Islet precursor cell (in vitro differentiated cells): ENCODE results near the gene ELFN2.

Experiments used
- DNase-seq: peaks from one replicate; pipeline ENCODE4 v3.0.0-alpha.2; 2018

ELFN2 gene

DNA sequence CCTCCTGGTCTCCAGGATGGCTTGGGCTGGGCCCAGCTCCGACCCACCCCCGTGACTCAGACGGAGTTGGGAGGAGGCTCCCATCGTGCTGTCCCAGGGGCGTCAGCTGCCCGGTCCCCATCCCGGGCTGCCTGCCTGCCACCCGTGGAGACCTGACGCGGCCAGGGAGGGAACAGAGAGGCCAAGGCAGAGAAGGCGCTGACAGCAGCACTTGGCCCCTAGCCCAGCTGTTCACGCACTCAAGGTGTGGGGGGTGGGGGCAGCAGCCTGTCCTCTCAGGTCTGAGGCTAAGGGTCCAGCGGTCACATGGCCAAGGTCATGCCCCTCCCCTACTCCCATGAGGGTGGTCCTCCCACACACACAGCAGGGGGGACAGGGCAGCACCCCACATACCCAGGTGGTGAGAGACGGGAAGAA lies 48.6 kb downstream of the ELFN2 start:
- DNase-seq: no peak

DNA sequence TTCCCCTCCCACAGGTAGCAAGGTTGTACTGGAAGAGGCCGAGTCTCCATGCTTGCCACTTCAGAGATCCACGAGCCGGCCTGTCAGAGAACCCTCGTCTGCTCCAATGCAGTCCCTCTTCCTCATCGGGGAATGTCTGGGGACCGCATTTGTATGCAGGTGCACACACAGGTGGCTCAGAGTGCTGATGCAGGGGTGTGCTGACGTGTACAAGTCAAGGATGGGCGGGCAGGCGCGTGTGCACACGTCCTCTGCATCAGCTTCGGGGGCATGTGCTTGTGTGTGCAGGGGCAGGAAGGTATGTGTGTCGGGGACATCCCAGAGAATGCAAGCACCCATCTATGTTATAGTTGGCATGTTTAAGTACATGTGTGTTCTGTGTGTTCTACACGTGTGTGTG lies 49.4 kb downstream of the ELFN2 start:
- DNase-seq: no peak

DNA sequence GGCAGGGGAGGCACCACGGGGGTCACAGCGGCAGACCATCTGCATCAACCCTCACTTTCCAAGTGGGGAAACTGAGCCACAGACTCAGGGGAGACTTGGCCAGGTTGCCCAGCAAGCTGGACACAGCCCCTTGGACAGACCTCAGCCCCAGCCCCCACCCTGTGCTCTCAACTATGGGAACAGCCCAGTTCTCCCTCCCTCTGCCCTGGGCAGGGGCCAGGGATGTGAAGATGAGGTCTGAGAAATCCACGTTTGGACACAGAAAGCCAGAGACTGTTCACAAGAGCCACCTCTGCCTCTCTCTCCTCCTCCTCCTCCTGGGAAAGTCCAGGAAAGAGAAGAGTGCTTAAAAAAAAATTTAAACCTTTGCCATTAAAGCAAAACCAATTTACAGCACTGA lies 50.1 kb downstream of the ELFN2 start:
- no peak for DNase-seq

DNA sequence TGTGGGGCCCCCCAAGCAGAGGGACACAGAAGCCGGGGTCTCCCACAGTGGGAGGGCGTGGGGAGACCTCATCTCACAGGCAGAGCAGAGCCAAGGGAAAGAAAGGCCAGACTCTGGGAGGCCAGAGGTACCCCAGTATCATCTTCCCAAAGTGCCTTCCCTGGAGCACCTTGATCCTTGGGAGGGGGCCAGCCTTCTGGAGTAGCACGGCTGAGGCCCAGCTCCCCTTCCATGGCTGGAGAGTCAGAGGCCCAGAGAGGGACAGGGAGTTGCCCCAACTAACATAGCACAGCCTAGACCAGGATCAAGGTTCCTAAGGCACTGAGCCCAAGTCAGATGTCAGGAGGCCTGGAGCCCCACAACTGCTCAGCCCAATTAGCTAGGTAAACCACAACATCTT lies 50.6 kb downstream of the ELFN2 start:
- DNase-seq: no peak

GRCh38 chr22:37375801-37376200 lies 51.5 kb downstream of the ELFN2 start:
- DNase-seq: no peak

- DNase-seq: no peak
Observed at GRCh38 chr22:37374571-37374970, 52.7 kb downstream of the ELFN2 start.

GRCh38 chr22:37373451-37373850 lies 53.8 kb downstream of the ELFN2 start:
- DNase-seq: no peak

- DNase-seq: no peak
Observed at GRCh38 chr22:37371911-37372310, 55.4 kb downstream of the ELFN2 start.

DNA sequence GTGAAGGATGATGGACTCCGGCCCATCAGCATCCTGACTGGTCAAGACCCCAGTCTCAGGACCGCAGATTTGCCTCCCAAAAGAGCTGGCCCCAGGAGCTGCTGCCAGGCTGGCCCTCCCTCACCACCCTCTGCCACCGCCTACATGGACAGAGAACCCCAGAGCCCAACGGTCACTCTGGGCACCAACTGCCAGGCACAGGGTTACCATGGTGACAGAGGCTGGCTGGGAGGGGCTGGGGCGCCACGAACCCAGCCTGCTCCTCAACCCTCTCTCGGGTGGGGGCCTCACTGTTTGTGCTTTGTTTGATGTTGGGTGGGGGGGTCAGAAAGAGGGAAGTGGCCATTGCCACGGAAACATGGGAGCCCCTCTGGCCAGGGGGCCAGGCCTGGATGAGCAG lies 55.8 kb downstream of the ELFN2 start:
- DNase-seq: no peak

GRCh38 chr22:37370306-37370979 lies 56.8 kb downstream of the ELFN2 start:
- DNase-seq: no peak

DNA sequence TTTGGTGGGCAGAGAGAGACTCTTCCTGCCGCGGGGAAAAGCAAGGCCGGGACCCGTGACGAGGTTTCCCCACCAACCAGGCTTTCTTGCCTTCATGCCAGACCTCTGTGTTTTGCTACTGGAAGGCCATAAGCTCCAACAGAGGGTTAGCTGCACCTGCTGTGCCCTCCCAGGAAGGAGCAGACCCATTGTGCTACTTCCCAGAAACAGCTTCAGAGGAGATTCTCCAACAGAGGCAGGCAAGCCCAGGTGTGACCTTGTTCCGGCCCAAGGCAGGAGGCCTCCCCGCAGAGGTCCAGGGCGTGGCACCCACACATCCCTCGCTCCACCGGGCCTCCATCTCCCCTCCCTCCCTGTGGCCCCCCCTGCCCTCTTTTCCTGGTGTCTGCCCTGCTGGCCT lies 57.8 kb downstream of the ELFN2 start:
- no peak for DNase-seq

DNA sequence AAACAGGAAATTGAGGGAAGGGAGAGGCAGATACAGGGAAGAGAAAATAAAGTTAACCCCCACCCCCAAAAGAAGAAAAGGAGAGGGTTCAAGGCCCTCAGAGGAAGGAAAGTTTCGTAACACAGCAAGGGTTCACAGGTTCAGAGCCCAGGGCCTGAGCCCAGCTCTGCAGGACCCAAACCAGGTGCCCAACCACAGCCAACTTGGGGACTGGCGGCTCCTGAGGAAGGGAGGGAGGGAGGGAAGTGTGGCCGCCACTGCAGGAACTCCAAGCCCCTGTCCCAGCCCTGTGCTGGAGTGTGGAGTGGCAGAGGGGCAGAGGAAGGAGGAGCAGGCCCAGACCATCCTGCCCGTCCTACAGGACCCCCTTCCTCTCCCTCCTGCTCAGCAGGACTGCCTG lies 59.2 kb downstream of the ELFN2 start:
- DNase-seq: no peak

- DNase-seq: no peak
Observed at GRCh38 chr22:37366601-37367000, 60.7 kb downstream of the ELFN2 start.

GRCh38 chr22:37365950-37366349 lies 61.3 kb downstream of the ELFN2 start:
- no peak for DNase-seq

DNA sequence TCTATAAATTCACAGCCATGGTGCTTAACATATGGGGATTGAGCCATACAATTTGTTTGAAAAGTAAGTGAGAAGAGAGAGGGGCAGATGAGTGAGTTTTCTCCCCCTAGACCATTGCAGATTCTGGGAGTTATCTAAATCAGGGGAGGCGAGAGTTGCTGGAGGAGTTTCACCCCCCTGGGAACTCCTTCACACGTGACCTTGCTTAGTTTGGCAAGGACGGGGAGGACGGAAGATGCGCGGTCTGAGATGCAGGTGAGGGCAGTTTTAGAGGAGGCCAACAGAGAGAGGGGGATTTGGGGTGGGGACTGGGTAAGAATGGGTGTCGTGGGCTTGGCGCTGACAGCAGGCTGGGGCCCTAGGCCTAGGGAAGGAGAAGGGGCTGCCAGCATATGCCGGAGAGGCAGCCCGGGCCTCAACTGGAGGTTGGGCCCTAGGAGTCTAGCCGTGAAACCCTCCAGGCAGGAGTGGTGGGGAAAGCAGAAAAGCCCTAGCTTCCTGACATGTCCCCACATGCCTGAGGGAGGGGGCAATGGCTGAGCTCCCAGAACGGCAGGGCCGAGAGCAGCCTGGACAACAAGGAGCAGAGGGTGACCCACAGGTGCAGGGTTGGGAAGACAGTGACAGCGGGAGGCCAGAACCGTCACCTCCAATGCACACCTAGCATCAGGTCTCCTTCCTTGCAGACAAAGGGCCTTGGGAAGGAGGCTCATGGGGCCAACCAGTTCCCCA lies 63.9 kb downstream of the ELFN2 start:
- DNase-seq: no peak

DNA sequence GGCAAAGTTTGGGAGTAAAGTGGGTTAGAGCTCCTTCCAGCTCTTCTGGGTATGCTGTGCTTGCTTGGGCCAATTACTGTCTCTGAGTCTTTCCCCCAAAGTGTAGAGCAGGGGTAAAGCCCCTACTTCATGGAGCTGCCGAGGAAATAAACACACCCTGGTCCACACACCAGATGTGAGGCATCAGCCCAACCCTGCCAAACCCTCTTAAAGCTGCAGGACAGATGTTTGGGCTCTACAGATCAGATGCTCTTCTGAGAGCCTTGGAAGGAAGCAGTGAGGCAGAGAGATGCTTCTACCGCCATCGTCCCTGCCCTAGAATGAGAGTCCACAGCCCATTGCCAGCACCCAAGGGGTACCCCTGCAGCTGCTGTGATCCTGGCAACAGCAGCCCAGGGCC lies 64.7 kb downstream of the ELFN2 start:
- no peak for DNase-seq

DNA sequence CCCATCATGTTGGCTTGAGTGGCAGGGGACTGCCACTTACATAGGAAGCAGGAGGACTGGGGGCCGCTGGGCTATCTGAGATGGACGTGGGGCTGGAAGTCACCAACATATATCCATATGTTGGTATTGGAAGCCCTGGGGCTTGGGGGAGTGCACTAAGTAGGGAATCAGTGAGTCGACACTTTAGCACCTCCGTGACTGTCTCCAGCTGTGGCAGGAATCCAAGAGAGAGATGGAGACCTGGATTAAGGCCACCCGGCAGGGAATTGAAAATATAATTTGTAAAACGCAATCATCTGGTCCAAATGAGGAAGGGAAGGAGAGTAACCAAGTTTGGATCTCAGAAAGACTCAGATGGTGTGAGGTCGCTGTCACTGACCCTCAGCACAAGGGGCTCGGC lies 68.4 kb downstream of the ELFN2 start:
- DNase-seq: no peak

- DNase-seq: no peak
Observed at GRCh38 chr22:37358386-37358785, 68.9 kb downstream of the ELFN2 start.

DNA sequence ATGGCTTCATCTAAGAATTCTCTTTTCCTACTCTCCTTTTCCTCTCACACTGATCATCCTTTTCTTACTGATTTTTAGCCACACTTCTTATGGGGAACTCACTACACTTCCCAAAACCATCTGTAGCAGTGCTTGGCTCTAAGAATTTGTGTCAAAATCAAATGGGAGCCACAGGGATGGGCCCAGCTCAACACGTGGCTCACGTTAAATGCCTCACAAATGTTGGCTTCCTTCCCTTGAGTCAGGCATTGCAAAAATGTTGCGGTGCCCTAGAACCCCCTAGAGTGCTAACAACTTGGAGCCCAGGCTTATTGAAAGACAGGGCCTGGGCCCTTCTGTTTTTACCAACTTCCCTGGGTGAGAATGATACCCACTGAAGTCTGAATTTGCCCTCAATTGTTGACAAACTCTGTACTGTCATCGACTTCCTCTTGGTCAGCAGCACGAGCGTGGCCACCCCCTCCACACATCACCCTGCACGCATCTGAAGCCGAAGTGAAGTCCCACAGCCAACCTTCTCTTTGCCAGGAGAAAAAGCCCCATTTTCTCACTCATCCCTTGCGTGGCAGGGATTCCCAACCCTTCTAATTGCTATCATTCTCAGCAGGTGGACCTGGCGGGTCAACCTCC lies 69.7 kb downstream of the ELFN2 start:
- no peak for DNase-seq

- no peak for DNase-seq
Observed at GRCh38 chr22:37356922-37357321, 70.4 kb downstream of the ELFN2 start.

DNA sequence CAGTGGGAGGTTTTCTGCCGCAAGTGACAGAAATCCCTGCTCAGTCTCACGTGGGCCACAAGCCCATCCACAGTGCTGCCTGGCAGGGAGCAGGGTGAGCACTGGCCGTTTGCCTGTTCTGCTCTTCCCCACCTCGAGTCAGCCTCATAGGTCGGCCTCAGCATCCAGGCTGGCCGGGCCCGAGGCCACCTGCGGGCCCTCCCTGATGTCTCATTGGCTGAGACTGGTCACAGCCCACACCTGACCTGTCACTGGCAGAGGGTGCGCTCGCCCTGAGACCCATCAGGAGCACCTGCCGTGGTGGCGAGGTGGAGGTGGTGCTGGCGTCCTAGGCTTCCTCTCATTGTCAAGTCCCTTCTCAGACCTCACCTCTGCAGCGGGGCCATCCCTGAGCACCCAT lies 72.1 kb downstream of the ELFN2 start:
- no peak for DNase-seq

DNA sequence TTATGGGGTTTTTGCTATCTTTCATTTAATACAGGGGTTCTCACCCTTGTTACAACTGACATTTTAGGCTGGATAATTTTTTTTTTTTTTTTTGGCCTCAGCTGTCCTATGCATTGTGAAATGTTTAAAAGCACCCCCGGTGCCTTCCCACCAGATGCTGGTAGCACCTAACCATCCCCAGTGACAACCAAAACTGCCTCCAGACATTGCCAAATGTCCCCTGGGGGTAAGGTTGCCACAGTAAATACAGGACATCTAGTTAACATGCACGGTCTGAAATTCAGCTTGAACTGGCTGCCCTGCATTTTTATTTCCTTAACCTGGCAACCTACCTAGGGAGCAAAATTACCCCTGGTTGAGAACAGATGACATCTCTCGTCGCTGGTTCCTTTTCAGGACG lies 72.6 kb downstream of the ELFN2 start:
- DNase-seq: no peak

DNA sequence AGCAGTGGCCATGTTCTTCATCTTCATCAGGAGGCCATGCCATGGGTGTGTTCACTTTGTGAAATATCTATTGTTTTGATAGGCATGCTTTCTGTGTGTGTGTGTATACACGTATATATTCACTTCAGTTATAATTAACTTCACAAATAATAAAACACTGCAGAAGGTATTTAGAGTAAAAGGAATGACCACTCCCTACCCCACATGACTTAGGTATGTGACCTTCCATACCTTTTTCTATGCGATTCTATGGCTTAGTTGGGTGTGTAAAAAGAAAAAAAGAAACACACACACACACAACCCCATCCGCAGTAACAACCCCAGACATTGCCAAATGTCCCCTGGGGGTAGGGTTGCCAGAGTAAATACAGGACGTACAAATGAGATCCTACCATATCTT lies 73.0 kb downstream of the ELFN2 start:
- no peak for DNase-seq

DNA sequence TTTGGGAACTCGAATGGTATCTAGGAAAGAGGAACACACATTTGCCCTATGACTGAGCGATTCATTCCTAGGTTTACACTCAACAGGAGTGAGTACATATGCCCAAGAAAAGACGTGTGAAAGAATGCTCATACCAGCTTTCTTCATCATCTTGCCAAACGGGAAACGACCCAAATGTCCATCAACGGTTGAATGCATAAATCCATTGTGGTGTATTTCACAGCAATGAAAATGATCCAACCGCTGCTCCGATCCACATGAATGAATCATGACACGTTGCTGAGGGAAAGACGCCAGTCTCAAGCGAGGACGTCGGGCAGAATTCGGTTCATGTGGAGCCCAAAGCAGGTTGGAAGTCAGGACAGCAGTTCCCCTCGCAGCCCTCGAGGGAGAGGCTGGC lies 73.4 kb downstream of the ELFN2 start:
- DNase-seq: no peak
